Dendritic cell treated with granulocyte-macrophage colony-stimulating factor and Interleukin-4, amounts not matched to agents 40 ng/mL and 50 ng/mL, for 4 days (primary cell): Measurements from ENCODE around the gene ITLN1.
"Not testable (repeated sequence)": the region's sequence is repeated elsewhere in the genome, so short reads cannot be mapped to it uniquely, and the experiment has no call there.

Experiments used
- H3K27ac Mint-ChIP-seq: one replicate; pipeline ENCODE4 v1.8.0; 2022; ENCODE audit warnings: mild to moderate bottlenecking, mixed read lengths
- H3K27me3 Mint-ChIP-seq: one replicate; pipeline ENCODE4 v1.8.0; 2022; ENCODE audit warnings: mild to moderate bottlenecking, mixed read lengths
- H3K36me3 Mint-ChIP-seq: one replicate; pipeline ENCODE4 v1.8.0; 2022; ENCODE audit warnings: low read depth, mixed read lengths
- H3K4me1 Mint-ChIP-seq: one replicate; pipeline ENCODE4 v1.8.0; 2022; ENCODE audit warnings: low read depth, mixed read lengths
- H3K4me3 Mint-ChIP-seq: one replicate; pipeline ENCODE4 v1.8.0; 2022; ENCODE audit warnings: mild to moderate bottlenecking, moderate library complexity, mixed read lengths
- H3K9me3 Mint-ChIP-seq: one replicate; pipeline ENCODE4 v1.8.0; 2022; ENCODE audit warnings: mixed read lengths
- intact Hi-C: fragments of 100-400 bp; cut with micrococcal nuclease; formaldehyde crosslinking; loops from one replicate; pipeline ENCODE4 v1.15.0; 2022

The ITLN1 gene

GRCh38 chr1:160885042-160885441 is at the start of gene ITLN1:
Gene ITLN1, minus strand, starts transcription at chr1:160885180. Its CDS starts 303 bp downstream, at chr1:160884877.
- no peak within 1 kb of the TSS for H3K4me3 Mint-ChIP-seq
- no peaks in the 10 kb centered on the region for H3K27me3 Mint-ChIP-seq
- H3K36me3 Mint-ChIP-seq, result no peaks in the 10 kb centered on the region
- peaks cover 55% of the 10 kb centered on the region for H3K4me1 Mint-ChIP-seq
- no peak within 1 kb of the TSS for H3K27ac Mint-ChIP-seq
- intact Hi-C loops, result no loop called here
- H3K9me3 Mint-ChIP-seq, result no peaks in the 10 kb centered on the region

GRCh38 chr1:160933305-160933704 is 48.3 kb upstream of the ITLN1 start:
- intact Hi-C loops, H3K4me3 Mint-ChIP-seq, H3K36me3 Mint-ChIP-seq, H3K9me3 Mint-ChIP-seq, H3K27ac Mint-ChIP-seq: not testable (repeated sequence)
- H3K27me3 Mint-ChIP-seq, result peaks cover 10% of the 10 kb centered on the region
- H3K4me1 Mint-ChIP-seq, result peaks cover 16% of the 10 kb centered on the region

DNA sequence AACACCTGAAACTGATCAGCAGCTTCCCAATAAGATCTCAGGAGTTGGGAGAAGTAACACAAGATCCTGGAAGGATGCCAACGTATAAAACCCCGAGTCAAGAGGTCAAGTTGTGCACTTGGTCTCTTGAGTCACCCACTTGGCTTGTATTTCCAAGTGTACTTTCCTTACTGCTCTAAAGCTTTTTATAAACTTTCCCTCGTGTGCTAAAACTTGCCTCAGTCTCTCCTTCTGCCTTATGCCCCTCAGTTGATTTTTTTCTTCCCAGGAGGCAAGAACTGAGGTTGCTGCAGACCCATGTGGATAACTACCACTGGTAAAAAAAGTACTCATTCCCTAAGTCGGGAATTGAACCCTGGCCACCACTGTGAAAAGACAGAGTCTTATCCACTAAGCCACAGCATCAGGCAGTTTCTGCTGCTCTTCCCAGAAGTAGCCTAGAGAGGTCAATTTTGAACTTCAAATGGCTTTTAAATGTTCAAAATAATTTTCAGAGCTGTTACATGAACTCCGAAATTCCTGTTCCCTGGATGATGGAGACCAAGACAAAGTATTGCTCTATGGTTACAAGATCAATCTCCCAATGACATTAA is 40.8 kb upstream of the ITLN1 start:
- no peaks in the 10 kb centered on the region for H3K36me3 Mint-ChIP-seq
- H3K4me1 Mint-ChIP-seq, result no peaks in the 10 kb centered on the region
- peaks cover 4% of the 10 kb centered on the region for H3K27me3 Mint-ChIP-seq
- H3K27ac Mint-ChIP-seq, result no peak overlapping the region
- no peak overlapping the region for H3K4me3 Mint-ChIP-seq
- H3K9me3 Mint-ChIP-seq, result peaks cover 37% of the 10 kb centered on the region
- intact Hi-C loops, result no loop called here

DNA sequence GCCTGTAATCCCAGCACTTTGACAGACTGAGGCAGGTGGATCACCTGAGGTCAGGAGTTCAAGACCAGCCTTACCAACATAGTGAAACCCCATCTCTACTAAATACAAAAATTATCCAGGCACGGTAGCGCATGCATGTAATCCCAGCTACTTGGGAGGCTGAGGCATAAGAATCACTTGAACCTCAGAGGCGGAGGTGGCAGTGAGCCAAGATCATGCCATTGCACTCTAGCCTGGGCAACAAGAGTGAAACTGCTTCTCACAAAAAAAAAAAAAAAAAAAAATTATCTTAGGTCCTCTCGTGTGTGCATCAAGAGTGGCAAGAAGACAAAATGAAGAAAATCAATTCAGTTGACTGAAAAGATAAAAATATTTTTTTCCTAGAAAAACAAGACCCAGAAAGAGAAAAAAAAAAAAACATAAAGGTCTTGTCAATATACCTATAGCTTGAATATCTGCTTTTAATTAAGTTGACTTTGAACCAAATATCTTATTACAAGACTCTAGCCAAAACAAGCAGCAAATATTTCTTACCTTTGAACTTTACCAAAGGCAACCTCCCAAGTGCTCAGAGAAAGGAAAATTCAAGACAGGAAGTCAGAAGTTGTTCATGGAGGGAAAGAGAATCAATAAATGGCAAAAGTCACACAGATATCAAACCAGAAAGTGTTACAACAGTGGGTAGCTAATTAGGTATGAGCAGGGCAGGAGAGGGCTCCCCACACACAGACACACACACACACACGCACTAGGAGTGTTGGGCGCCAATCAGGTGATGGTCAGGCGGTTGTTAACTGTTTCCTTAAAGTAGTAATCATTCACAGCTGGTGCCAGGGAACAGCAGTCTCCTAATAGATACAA is 40.0 kb upstream of the ITLN1 start:
- Mint-ChIP-seq H3K4me1 (no peaks in the 10 kb centered on the region), H3K9me3 (peaks cover 37% of the 10 kb centered on the region), H3K27me3 (peaks cover 4% of the 10 kb centered on the region), H3K4me3 (no peak overlapping the region), H3K27ac (no peak overlapping the region), H3K36me3 (no peaks in the 10 kb centered on the region)
- intact Hi-C loops, result no loop called here

- no peaks in the 10 kb centered on the region for H3K36me3 Mint-ChIP-seq
- no peak overlapping the region for H3K27ac Mint-ChIP-seq
- H3K4me3 Mint-ChIP-seq, result no peak overlapping the region
- H3K4me1 Mint-ChIP-seq, result no peaks in the 10 kb centered on the region
- H3K9me3 Mint-ChIP-seq, result no peaks in the 10 kb centered on the region
- intact Hi-C loops, result no loop called here
- H3K27me3 Mint-ChIP-seq, result peaks cover 8% of the 10 kb centered on the region
Measured at GRCh38 chr1:160916666-160917065, 31.7 kb upstream of the ITLN1 start.

DNA sequence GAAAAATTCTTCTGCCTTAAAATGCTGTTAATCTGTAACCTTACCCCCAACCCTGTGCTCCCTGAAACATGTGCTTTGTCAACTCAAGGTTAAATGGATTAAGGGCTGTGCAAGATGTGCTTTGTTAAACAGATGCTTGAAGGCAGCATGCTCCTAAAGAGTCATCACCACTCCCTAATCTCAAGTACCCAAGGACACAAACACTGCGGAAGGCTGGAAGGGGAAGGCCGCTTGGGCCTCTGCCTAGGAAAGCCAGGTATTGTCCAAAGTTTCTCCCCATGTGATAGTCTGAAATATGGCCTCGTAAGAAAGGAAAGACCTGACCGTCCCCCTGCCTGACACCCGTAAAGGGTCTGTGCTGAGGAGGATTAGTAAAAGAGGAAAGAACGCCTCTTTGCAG is 28.2 kb upstream of the ITLN1 start:
- intact Hi-C loops, H3K9me3 Mint-ChIP-seq, H3K36me3 Mint-ChIP-seq, H3K4me1 Mint-ChIP-seq, H3K27ac Mint-ChIP-seq, H3K4me3 Mint-ChIP-seq, H3K27me3 Mint-ChIP-seq: not testable (repeated sequence)

DNA sequence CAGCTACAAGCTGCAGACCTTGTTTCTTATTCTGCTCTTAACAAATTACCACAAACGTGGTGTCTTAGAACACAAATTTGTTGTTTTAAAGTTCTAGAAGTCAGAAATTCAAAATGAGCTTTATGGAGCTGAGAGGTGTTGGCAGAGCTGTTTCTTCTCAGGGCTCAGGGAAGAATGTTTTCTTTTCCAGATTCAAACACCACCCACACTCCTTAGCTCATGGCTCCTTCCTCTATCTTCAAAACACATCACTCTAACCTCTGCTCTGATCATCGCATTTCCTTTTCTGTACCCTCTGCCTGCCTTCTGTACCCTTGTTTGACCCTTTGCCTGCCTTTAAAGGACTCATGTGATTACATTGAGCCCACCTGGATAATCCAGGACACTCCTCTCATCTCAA is 26.9 kb upstream of the ITLN1 start:
- Mint-ChIP-seq H3K27ac (no peak overlapping the region), H3K4me3 (no peak overlapping the region), H3K9me3 (no peaks in the 10 kb centered on the region), H3K36me3 (no peaks in the 10 kb centered on the region), H3K27me3 (no peaks in the 10 kb centered on the region), H3K4me1 (no peaks in the 10 kb centered on the region)
- intact Hi-C loops, result no loop called here

GRCh38 chr1:160911441-160911840 is 26.5 kb upstream of the ITLN1 start:
- Mint-ChIP-seq H3K27me3 (no peaks in the 10 kb centered on the region), H3K4me3 (no peak overlapping the region), H3K36me3 (no peaks in the 10 kb centered on the region), H3K4me1 (no peaks in the 10 kb centered on the region), H3K9me3 (no peaks in the 10 kb centered on the region), H3K27ac (no peak overlapping the region)
- intact Hi-C loops, result no loop called here

GRCh38 chr1:160910170-160910750 is 25.3 kb upstream of the ITLN1 start:
- H3K4me3 Mint-ChIP-seq, result no peak overlapping the region
- H3K36me3 Mint-ChIP-seq, result no peaks in the 10 kb centered on the region
- no peaks in the 10 kb centered on the region for H3K9me3 Mint-ChIP-seq
- H3K27me3 Mint-ChIP-seq, result no peaks in the 10 kb centered on the region
- no peak overlapping the region for H3K27ac Mint-ChIP-seq
- H3K4me1 Mint-ChIP-seq, result no peaks in the 10 kb centered on the region
- intact Hi-C loops, result no loop called here

GRCh38 chr1:160907976-160908375 is 23.0 kb upstream of the ITLN1 start:
- H3K9me3 Mint-ChIP-seq, result no peaks in the 10 kb centered on the region
- no peaks in the 10 kb centered on the region for H3K36me3 Mint-ChIP-seq
- no peaks in the 10 kb centered on the region for H3K27me3 Mint-ChIP-seq
- no peak overlapping the region for H3K4me3 Mint-ChIP-seq
- H3K27ac Mint-ChIP-seq, result no peak overlapping the region
- intact Hi-C loops, result loop anchor here (10.0 kb wide), 1 partner anchor 67 kb away; no protein-coding TSS in a partner anchor
- no peaks in the 10 kb centered on the region for H3K4me1 Mint-ChIP-seq

- no peaks in the 10 kb centered on the region for H3K9me3 Mint-ChIP-seq
- no peak overlapping the region for H3K4me3 Mint-ChIP-seq
- H3K4me1 Mint-ChIP-seq, result no peaks in the 10 kb centered on the region
- no peak overlapping the region for H3K27ac Mint-ChIP-seq
- H3K27me3 Mint-ChIP-seq, result peaks cover 4% of the 10 kb centered on the region
- no peaks in the 10 kb centered on the region for H3K36me3 Mint-ChIP-seq
- intact Hi-C loops, result loop anchor here (10.0 kb wide), 1 partner anchor 69 kb away; no protein-coding TSS in a partner anchor
Measured at GRCh38 chr1:160905617-160905989, 20.6 kb upstream of the ITLN1 start.

DNA sequence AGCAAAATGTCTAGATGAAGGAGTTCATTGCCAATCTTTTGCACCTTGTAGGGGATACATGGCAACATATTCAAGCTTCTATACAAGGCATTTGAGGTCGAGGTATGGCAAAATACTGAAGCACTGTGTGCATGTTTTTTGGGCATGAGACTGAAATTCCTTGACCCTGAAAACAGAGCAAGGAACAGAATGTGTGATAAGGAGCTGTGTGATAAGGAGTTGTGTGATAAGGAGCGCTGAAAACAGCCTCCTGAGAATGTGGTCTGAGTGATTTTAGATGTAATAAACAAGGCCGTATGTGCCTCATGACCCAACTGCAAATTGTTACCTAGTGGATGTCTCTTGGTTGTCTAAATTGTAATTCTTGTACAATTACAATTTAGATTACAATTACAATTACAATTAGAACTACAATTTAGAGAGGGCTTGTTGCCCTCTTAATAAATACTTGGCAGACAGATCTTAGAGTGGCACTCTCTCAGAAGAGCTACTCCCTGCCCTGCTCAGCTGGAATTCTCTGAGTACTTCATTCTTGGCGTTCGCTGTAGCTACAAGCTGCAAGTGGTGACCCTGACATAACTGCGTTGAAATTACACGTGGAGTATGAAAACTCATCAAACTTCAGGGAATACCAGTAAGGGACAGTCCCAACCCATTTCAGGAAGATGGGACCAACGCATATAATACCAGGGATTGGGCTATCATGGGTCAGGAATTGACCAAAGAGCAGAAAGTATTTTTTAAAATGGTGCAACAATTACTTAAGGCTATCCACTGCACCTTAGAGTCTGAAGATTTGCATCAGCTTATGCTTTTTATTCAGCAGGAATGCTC is 20.0 kb upstream of the ITLN1 start:
- Mint-ChIP-seq H3K4me3 (no peak overlapping the region), H3K27ac (no peak overlapping the region), H3K36me3 (no peaks in the 10 kb centered on the region), H3K4me1 (no peaks in the 10 kb centered on the region), H3K27me3 (peaks cover 4% of the 10 kb centered on the region), H3K9me3 (no peaks in the 10 kb centered on the region)
- intact Hi-C loops, result loop anchor here (10.0 kb wide), 1 partner anchor 70 kb away; no protein-coding TSS in a partner anchor

DNA sequence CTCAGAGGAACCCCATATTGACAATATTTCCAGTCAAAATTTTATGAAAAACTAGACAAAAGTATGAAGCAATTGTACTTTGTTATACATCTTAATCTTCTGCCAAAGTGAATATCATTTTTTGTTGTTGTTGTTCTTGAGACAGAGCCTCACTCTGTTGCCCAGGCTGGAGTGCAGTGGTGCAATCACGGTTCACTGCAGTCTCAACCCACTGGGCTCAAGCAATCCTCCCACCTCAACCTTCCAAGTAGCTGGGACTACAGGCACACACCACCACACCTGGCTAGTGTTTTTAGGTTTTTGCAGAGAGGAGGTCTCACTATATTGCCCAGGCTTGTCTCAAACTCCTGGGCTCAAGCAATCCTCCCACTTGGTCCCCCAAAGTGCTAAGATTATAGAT is 17.3 kb upstream of the ITLN1 start:
- intact Hi-C loops, result loop anchor here (10.0 kb wide), 1 partner anchor 73 kb away; no protein-coding TSS in a partner anchor
- H3K9me3 Mint-ChIP-seq, H3K27me3 Mint-ChIP-seq, H3K4me3 Mint-ChIP-seq, H3K27ac Mint-ChIP-seq, H3K36me3 Mint-ChIP-seq, H3K4me1 Mint-ChIP-seq: not testable (repeated sequence)

DNA sequence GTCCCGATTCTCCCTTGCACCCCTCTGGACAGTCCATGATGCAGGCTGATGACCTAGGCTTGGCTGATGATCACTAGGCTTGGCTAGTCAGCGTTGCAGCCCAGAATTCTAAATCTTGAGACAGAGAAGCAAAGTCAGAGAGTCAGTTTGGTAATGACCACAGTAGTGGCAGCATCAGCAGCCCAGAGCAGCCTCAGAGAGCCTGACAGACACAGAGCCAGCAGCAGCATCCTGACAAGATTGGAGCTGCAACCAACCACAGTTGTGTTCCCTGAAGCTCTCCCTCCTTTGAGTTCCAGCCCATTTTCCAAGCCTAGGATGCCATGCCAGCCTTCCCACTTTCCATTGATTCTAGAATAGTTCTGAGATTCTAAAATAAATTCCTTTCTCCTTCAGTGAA is 16.8 kb upstream of the ITLN1 start:
- intact Hi-C loops, result loop anchor here (10.0 kb wide), 1 partner anchor 73 kb away; no protein-coding TSS in a partner anchor
- no peak overlapping the region for H3K27ac Mint-ChIP-seq
- no peaks in the 10 kb centered on the region for H3K4me1 Mint-ChIP-seq
- H3K4me3 Mint-ChIP-seq, result no peak overlapping the region
- no peaks in the 10 kb centered on the region for H3K36me3 Mint-ChIP-seq
- H3K27me3 Mint-ChIP-seq, result peaks cover 8% of the 10 kb centered on the region
- no peaks in the 10 kb centered on the region for H3K9me3 Mint-ChIP-seq
